SK-N-SH (cell line): Measurements from ENCODE around the gene P2RX4. TPM values are rescaled to one million over a fixed set of nuclear protein-coding genes. Genes with fewer than 3 reads are reported as not detected.

ENCODE experiments used
- CTCF ChIA-PET: fragments of 300-600, 350-600 bp; formaldehyde crosslinking; extraction: SDS; loops from one replicate; lab custom pipeline; 2021; lab: Yijun Ruan, JAX
- POLR2A ChIA-PET: fragments of 350-600 bp; sonication (Branson Sonifier 250); formaldehyde crosslinking; extraction: SDS; loops from one replicate; lab custom pipeline; 2020; ENCODE audit warnings: antibody characterized with exemption, inconsistent platforms; lab: Yijun Ruan, JAX
- DNase-seq: peaks from one replicate; pipeline ENCODE4 v3.0.0; 2012
- H2AFZ ChIP-seq: fragments of 200-600 bp; sonication (generic); 2 replicates; pipeline ENCODE4 v1.8.1; 2016; ENCODE audit warnings: antibody characterized with exemption, mild to moderate bottlenecking, low read depth
- H3F3A ChIP-seq: fragments of 200-600 bp; sonication (generic); replicated peaks from 2 replicates; pipeline ENCODE3; 2016; ENCODE audit warnings: antibody characterized with exemption, mild to moderate bottlenecking; ENCODE audit not compliant: insufficient read depth
- H3K27ac ChIP-seq, 2 experiments: fragments of 200-500 bp in 1 of 2; fragments of 200-600 bp in 1 of 2; sonication (Bioruptor generic) in 1 of 2; sonication (generic), shearing (Covaris generic) in 1 of 2; 2 replicates each; pipeline versions ENCODE4 v1.5.1 to v1.6.1; 2014 to 2016; ENCODE audit warnings: low read depth in 2 of 2, inconsistent platforms in 1 of 2, low read length in 1 of 2, mild to moderate bottlenecking in 1 of 2, mixed read lengths in 1 of 2
- H3K27me3 ChIP-seq: fragments of 200-600 bp; sonication (generic), shearing (Covaris generic); 2 replicates; pipeline ENCODE4 v1.6.1; 2016; ENCODE audit warnings: mixed run types; ENCODE audit not compliant: insufficient read depth
- H3K36me3 ChIP-seq, 2 experiments: fragments of 200-500 bp in 1 of 2; fragments of 200-600 bp in 1 of 2; sonication (Bioruptor generic) in 1 of 2; sonication (generic) in 1 of 2; replicated peaks in 1 of 2; 2 replicates each; pipeline versions ENCODE3 to v1.5.1; 2014 to 2016; ENCODE audit warnings: low read length in 1 of 2, mild to moderate bottlenecking in 1 of 2; ENCODE audit not compliant: insufficient read depth in 2 of 2, control insufficient read depth in 1 of 2
- H3K4me1 ChIP-seq, 2 experiments: fragments of 200-500 bp in 1 of 2; fragments of 200-600 bp in 1 of 2; sonication (Bioruptor generic) in 1 of 2; sonication (generic), shearing (Covaris generic) in 1 of 2; 2 replicates each; pipeline versions ENCODE4 v1.5.1 to v1.6.1; 2014 to 2016; ENCODE audit warnings: low read depth in 1 of 2, low read length in 1 of 2, mixed run types in 1 of 2; ENCODE audit not compliant: insufficient read depth in 2 of 2, control insufficient read depth in 1 of 2
- H3K4me2 ChIP-seq: fragments of 200-600 bp; sonication (generic), shearing (Covaris generic); 2 replicates; pipeline ENCODE4 v1.6.1; 2017; ENCODE audit warnings: mixed run types
- H3K4me3 ChIP-seq, 2 experiments: fragments of 200-500 bp in 1 of 2; fragments of 200-600 bp in 1 of 2; sonication (Bioruptor generic) in 1 of 2; sonication (generic), shearing (Covaris generic) in 1 of 2; 2 replicates each; pipeline versions ENCODE4 v1.5.1 to v1.8.1; 2014 to 2016; ENCODE audit warnings: low read depth in 2 of 2, inconsistent platforms in 1 of 2, low read length in 1 of 2, mild to moderate bottlenecking in 1 of 2, mixed read lengths in 1 of 2, moderate library complexity in 1 of 2
- H3K79me2 ChIP-seq: fragments of 200-600 bp; sonication (generic); 2 replicates; pipeline ENCODE4 v1.8.1; 2017; ENCODE audit warnings: mild to moderate bottlenecking; ENCODE audit not compliant: insufficient read depth
- H3K9ac ChIP-seq: fragments of 200-600 bp; sonication (generic); 2 replicates; pipeline ENCODE4 v1.6.1; 2017; ENCODE audit warnings: mixed run types
- H3K9me2 ChIP-seq: fragments of 200-600 bp; sonication (generic); 2 replicates; pipeline ENCODE4 v1.6.1; 2017; ENCODE audit warnings: mixed run types
- H3K9me3 ChIP-seq: fragments of 200-600 bp; sonication (generic); 2 replicates; pipeline ENCODE4 v1.6.1; 2017; ENCODE audit warnings: mixed run types, mild to moderate bottlenecking, moderate library complexity
- H4K20me1 ChIP-seq: fragments of 200-600 bp; sonication (generic); 2 replicates; pipeline ENCODE4 v1.6.1; 2017; ENCODE audit warnings: mild to moderate bottlenecking, mixed run types; ENCODE audit not compliant: insufficient read depth
- CHD2 ChIP-seq: fragments of 150-350 bp; IDR thresholded peaks from 2 replicates; pipeline ENCODE4 v1.6.1; 2018; ENCODE audit warnings: low read length; ENCODE audit not compliant: partially characterized antibody
- CTCF ChIP-seq: fragments of 200-600 bp; sonication (generic); IDR thresholded peaks from 2 replicates; pipeline ENCODE4 v1.6.1; 2017; ENCODE audit warnings: antibody characterized with exemption, mild to moderate bottlenecking, moderate library complexity
- EZH2phosphoT487 ChIP-seq: fragments of 200-600 bp; sonication (generic); IDR thresholded peaks from 2 replicates; pipeline ENCODE4 v1.6.1; 2017; ENCODE audit warnings: low read depth, mixed run types, mild to moderate bottlenecking, antibody characterized with exemption, moderate library complexity, borderline replicate concordance
- FOSL2 ChIP-seq: IDR thresholded peaks from 2 replicates; pipeline ENCODE4 v1.4.0; 2012; ENCODE audit warnings: low read depth, mild to moderate bottlenecking, moderate library complexity, borderline replicate concordance
- FOXJ3 ChIP-seq: sonication (generic); formaldehyde crosslinking; IDR thresholded peaks from 2 replicates; pipeline ENCODE4 v1.5.1; 2020; ENCODE audit warnings: mild to moderate bottlenecking, missing genetic modification reagents
- JUND ChIP-seq: IDR thresholded peaks from 2 replicates; pipeline ENCODE4 v1.4.0; 2012
- MAX ChIP-seq: IDR thresholded peaks from 2 replicates; pipeline ENCODE4 v1.4.0; 2012; ENCODE audit warnings: low read depth
- MEF2A ChIP-seq: IDR thresholded peaks from 2 replicates; pipeline ENCODE4 v1.4.0; 2012; ENCODE audit warnings: low read depth, borderline replicate concordance
- MXI1 ChIP-seq: IDR thresholded peaks from 2 replicates; pipeline ENCODE4 v1.6.1; 2012; ENCODE audit warnings: mild to moderate bottlenecking, low read depth, low read length, improper control_type of control experiment
- POLR2AphosphoS5 ChIP-seq: IDR thresholded peaks from 2 replicates; pipeline ENCODE4 v1.6.1; 2012; ENCODE audit warnings: low read depth, low read length
- REST ChIP-seq: IDR thresholded peaks from 2 replicates; pipeline ENCODE4 v1.6.1; 2012; ENCODE audit warnings: mild to moderate bottlenecking, low read depth, low read length, moderate library complexity
- RXRA ChIP-seq: IDR thresholded peaks from 2 replicates; pipeline ENCODE4 v1.4.0; 2012; ENCODE audit warnings: low read depth, mild to moderate bottlenecking, borderline replicate concordance
- SIN3A ChIP-seq: IDR thresholded peaks from 2 replicates; pipeline ENCODE4 v1.6.1; 2012; ENCODE audit warnings: low read depth, mild to moderate bottlenecking, low read length, moderate library complexity, borderline replicate concordance
- TEAD4 ChIP-seq: IDR thresholded peaks from 2 replicates; pipeline ENCODE4 v1.4.0; 2012; ENCODE audit warnings: mild to moderate bottlenecking, borderline replicate concordance; ENCODE audit not compliant: insufficient read depth
- USF2 ChIP-seq: fragments of 150-350 bp; IDR thresholded peaks from 2 replicates; pipeline ENCODE4 v1.6.1; 2017; ENCODE audit warnings: antibody characterized with exemption, low read length, low read depth, borderline replicate concordance
- YY1 ChIP-seq: IDR thresholded peaks from 2 replicates; pipeline ENCODE4 v1.4.0; 2012; ENCODE audit warnings: low read depth, mild to moderate bottlenecking
- ZBTB33 ChIP-seq: IDR thresholded peaks from 2 replicates; pipeline ENCODE4 v1.4.0; 2012; ENCODE audit warnings: low read depth, borderline replicate concordance
- WGBS: methylation state at CpG from one replicate; pipeline ENCODE4 v1.1.6; 2017; ENCODE audit warnings: low lambda C conversion rate; 5-methylcytosine and 5-hydroxymethylcytosine counted together
- polyA plus RNA-seq, 3 experiments: library from polyadenylated mRNA; depleted of rRNA; stranded (reverse); fragments of >200 nt; gene quantifications; 2 replicates each; pipeline ENCODE4 v1.2.3, GENCODE V29; 2012
- TF ChIP-seq, protein P1 (sequence below): fragments of 150-350 bp; IDR thresholded peaks from 2 replicates; pipeline ENCODE4 v1.6.1; 2016; ENCODE audit warnings: mild to moderate bottlenecking, low read depth, low read length

Gene P2RX4
- polyA plus RNA-seq, 1 of the 3 experiments (the other 2 are of a cell fraction), result 32.2 TPM

- TF ChIP-seq REST, result no peak
- no peak for TF ChIP-seq USF2
- TF ChIP-seq FOSL2, result no peak
- TF ChIP-seq FOXJ3 (CRISPR knock-in tag), result no peak
- TF ChIP-seq MXI1, result no peak
- no peak for TF ChIP-seq SIN3A
- no peak for TF ChIP-seq EZH2phosphoT487
- no peak for TF ChIP-seq JUND
- no peak for TF ChIP-seq RXRA
- TF ChIP-seq, protein P1, sequence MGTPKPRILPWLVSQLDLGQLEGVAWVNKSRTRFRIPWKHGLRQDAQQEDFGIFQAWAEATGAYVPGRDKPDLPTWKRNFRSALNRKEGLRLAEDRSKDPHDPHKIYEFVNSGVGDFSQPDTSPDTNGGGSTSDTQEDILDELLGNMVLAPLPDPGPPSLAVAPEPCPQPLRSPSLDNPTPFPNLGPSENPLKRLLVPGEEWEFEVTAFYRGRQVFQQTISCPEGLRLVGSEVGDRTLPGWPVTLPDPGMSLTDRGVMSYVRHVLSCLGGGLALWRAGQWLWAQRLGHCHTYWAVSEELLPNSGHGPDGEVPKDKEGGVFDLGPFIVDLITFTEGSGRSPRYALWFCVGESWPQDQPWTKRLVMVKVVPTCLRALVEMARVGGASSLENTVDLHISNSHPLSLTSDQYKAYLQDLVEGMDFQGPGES, result no peak
- TF ChIP-seq, all 33 proteins: peak for 0
Measured at GRCh38 chr12:121167951-121168350, 42.0 kb upstream of the P2RX4 start (continued).

DNA sequence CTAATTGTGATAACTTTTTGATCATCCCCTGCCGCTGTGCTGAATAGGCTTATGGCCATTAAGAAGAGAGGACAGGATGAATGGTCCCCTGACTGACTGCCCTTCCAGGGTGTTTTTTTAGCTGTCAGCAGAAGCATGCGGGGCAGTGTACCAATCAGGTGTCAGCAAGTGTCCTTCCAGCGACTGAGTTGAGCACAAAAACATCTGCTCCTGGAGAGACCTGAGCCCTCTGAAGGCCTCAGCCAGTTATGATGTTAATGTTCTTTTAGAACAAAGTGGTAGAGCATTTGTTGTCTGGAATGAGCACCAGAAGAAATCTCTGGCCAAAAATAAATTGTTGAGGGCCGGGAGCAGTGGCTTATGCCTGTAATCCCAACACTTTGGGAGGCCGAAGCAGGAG, 39.8 kb upstream of the P2RX4 start:
- Histone ChIP-seq H3K4me2 (no peak overlapping the region), H3K9me2 (no peaks in the 10 kb centered on the region), H3K79me2 (no peaks in the 10 kb centered on the region), H3K27ac (no peak overlapping the region), H3F3A (no peaks in the 10 kb centered on the region), H3K9ac (no peak overlapping the region), H3K27me3 (no peaks in the 10 kb centered on the region), H3K9me3 (no peaks in the 10 kb centered on the region), H2AFZ (no peak overlapping the region), H3K36me3 (no peaks in the 10 kb centered on the region), H4K20me1 (no peaks in the 10 kb centered on the region), H3K4me1 (no peaks in the 10 kb centered on the region), H3K4me3 (no peak overlapping the region)
- CTCF ChIA-PET, result no interaction called here
- POLR2A ChIA-PET, result no interaction called here
- DNase-seq, result no peak
- 81% methylated on average over 5 of the region's 5 CpGs for WGBS
- TF ChIP-seq MXI1, result no peak
- TF ChIP-seq CHD2, result no peak
- no peak for TF ChIP-seq YY1
- TF ChIP-seq MAX, result no peak
- no peak for TF ChIP-seq CTCF
- no peak for TF ChIP-seq TEAD4
- TF ChIP-seq MEF2A, result no peak
- TF ChIP-seq, protein P1, result no peak
- TF ChIP-seq USF2, result no peak
- TF ChIP-seq ZBTB33, result no peak
- TF ChIP-seq POLR2AphosphoS5, result no peak
